GM12801 (cell line): ENCODE data around the gene TCIRG1.

Experiments used
- TF ChIP-seq, protein P1 (sequence below): IDR thresholded peaks from one replicate; pipeline ENCODE4 v1.5.1; 2011; ENCODE audit warnings: control low read depth; ENCODE audit not compliant: insufficient read length; ENCODE audit errors: extremely low read depth

Gene TCIRG1

DNA sequence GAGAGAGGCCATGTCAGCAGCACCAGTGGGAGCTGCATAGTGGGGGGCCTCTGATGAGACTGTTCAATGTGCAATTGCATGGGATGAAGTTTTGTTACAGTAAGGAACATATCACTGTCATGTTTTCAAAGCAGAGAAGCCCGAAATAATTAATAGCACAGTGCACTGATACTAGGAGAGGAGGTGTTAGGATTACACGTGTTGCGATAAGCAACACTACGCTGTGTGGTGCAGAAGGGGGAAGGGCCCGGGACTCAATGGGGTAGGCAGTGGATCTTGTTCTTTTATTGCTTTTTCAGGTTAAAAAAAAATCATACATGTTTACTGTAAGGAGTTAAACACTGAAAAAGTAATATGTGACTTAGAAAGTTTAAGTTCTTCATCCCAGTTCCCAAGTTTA lies 29.2 kb downstream of the TCIRG1 start:
- TF ChIP-seq, protein P1, sequence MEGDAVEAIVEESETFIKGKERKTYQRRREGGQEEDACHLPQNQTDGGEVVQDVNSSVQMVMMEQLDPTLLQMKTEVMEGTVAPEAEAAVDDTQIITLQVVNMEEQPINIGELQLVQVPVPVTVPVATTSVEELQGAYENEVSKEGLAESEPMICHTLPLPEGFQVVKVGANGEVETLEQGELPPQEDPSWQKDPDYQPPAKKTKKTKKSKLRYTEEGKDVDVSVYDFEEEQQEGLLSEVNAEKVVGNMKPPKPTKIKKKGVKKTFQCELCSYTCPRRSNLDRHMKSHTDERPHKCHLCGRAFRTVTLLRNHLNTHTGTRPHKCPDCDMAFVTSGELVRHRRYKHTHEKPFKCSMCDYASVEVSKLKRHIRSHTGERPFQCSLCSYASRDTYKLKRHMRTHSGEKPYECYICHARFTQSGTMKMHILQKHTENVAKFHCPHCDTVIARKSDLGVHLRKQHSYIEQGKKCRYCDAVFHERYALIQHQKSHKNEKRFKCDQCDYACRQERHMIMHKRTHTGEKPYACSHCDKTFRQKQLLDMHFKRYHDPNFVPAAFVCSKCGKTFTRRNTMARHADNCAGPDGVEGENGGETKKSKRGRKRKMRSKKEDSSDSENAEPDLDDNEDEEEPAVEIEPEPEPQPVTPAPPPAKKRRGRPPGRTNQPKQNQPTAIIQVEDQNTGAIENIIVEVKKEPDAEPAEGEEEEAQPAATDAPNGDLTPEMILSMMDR, result no peak

DNA sequence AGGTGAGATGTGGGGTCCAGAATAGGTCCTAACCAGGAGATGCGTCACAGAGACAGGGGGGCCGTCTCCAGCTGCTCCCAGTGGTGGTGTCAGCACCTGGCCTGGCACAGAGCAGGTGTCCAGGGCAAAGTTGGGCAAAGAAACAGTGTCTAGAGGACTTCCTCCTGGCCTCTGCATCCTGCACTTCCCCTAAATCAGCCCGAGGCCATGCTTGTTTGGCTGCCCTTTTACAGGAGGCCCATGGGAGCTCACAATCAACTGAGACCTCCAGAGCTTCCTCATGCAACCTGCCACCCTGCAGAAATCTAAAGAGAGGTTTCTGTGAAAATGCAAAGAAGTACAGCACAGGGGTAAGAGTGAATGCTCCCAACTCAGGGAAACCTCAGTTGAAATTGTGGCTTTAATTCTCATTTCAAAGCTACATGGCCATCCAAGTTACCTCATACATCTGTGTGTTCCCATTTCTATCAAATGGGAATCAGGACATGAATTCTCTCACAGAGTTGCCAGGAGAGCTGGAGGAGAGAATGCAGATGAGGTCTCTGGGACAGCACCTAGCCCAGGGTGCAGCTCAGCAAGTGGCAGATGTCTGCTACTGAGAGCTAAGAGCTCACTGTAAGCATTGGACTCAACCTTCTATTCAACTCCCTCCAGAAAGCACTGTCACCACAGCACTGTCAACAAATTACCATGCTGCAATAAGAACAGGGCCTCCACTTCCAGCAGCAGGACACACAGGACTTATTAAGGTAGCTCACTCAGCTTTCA lies 32.6 kb downstream of the TCIRG1 start:
- TF ChIP-seq, protein P1, result no peak

DNA sequence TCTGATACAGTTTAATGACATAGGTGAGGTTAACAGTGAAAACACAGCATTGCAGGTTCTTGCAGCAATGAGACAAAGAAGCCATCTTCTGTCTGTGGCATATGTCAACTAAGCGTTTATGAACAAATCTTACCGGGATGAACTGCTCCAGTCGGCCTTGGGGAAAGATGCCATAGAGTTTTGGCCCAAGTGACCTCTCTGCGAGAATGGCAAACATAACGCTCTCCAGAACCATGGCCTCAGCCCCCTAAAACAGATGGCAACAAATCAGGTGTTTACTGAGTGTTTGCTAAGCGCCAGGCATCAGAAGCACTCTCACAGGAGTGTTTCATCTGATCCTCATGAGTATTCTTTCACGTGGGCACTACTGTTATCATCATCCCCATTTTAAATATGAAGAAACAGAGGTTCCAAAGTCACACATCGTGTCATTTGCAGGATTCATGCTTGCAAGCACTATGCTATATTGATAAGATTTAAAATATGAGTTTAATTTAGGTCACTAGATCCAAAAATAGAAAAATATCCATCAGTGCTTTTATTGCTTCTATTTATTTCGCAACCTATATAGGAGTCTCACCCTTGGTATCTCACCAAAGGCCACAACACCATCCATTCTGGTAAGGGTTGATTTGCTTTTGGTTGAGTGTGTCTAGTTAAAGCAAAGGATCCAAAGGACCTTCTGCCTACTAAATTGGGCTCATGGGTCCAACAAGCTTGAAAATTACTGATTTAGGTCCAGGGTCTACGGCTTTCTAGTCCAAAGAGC lies 35.9 kb downstream of the TCIRG1 start:
- TF ChIP-seq, protein P1, result no peak

DNA sequence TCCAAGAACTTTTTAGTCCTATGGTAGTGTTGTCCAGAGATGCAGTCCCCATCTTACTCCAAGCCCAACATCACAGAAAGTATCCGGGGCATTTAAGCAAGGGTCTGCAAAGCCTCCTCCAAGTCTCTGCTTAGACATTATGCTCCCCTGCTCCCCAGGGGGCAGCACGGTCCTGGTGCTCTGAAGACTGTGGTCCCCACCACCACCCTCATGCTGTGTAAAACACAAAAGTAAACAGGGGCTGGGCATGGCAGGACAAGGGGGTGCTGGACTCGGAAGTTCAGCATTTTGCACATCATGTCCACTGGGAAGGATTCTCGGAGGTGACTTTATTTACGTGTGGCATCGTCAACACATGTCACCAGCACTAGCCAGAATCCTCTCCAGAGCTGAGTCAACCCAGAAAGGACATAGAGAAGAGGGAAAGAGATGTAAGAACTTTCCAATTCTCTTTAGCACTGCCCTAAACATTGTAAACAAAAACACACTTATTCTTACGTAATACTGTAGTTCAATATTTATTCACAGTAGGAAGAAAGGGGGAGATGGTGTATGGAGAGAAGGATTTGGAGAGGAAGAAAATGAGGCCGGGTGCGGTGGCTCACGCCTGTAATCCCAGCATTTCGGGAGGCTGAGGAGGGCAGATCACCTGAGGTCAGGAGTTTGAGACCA lies 37.7 kb downstream of the TCIRG1 start:
- TF ChIP-seq, protein P1, result no peak

DNA sequence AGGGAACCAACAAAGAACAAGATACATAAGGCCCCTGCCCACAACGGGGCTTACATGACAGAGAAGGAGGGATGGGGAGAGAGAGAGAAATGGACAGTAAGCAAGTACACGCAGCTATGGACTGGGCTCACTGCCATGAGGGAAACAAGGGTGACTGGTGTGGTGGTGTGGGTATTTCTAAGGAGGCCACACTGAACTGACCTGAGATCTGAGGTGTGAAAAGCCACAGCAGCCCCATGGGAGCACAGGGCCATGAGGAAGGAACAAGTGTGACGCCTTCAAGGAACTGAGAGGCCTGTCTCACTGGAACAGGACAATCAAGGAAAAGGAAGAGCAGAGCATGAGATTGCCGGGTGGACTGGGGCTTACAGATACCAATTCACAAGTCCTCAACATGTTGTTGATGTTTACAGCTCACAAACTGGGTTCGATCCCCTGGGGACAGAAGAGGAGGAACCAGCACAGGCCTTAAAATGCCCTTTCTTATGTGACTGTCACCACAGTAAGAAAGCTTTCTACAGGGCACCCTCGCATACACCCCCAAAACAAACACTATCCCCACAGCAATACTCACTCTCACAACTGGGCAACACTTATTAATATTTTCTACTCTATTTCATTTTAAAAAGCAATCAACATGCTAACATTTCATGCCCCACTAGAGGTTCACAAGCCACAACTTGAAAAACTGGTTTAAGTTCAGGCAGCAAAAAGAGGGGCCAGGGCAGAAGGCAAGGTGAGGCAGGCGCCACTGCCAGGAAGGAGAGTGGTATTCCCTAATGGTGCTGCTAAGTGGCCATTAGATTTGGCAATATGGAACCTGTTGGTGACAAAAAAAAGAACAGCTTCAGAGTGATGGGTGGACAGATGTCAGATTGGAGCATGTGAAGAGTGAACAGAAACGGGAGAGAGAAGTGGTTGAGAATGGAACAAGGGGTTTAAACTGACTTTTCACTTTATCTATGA lies 39.1 kb downstream of the TCIRG1 start:
- TF ChIP-seq, protein P1, result no peak

DNA sequence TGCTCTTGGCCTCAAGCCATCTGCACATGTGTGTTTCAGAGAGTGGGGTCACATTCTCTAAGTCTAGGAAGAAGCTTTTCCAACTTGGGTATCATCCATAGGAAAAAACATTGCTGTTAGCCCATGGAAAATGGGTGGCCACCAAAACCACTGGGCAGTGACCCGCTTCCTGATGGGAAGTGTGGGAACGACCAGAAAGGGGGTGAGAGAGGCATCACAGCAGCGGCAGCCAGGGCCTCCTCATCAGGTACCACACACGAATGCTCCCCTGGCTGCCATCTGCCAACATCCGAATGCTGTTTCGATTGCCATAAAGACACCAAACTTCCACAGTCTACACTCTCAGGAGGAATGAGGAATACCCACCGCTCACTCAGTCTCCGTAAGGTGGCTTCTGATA lies 42.0 kb downstream of the TCIRG1 start:
- TF ChIP-seq, protein P1, result no peak
